GM18517 (cell line): ENCODE results near the gene CDKN2D.

Experiments
- ATAC-seq: cut with Tn5 transposase; IDR thresholded peaks from one replicate; pipeline ENCODE4 v1.9.1; 2021; ENCODE audit warnings: mild to moderate bottlenecking, moderate library complexity; ENCODE audit not compliant: unreplicated experiment

Gene CDKN2D

GRCh38 chr19:10568826-10569651 is at the start of gene CDKN2D:
TSS of gene CDKN2D (minus strand) at chr19:10568979. CDS start at chr19:10568653, 326 bp downstream.
- peak; percentile 66 for ATAC-seq

DNA sequence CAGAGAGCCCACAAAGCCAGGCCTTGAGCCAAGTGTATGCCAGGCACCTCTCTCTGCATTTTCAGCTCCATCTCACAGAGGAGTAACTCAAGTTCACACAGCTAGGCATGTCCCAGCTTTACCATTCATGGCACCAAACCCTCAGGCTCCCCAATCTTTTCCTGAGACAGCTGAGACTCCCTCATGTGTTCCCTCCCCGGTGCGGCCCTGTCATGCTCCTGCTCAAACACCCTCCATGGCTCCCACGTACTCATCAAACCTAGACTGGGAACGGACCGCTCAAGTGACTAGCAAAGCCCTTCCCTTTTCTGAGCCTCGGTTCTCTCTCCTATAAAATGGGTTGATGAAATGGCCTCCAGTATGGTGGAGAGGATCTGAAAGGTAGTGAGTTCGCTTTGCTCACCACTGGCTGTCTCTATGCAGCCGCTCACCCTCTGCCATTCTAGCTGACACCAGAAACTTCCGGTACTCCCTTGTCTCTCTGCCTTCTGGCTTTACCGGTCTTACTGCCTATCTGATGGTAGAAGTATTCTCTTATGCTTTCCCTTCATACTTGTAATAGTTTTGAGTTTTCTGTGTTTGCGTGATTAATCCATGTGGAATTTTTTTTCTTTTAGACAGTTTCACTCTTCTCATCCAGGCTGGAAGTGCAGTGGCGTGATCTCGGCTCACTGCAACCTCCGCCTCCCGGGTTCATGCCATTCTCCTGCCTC is 48.8 kb upstream of the CDKN2D start:
- ATAC-seq = no peak

DNA sequence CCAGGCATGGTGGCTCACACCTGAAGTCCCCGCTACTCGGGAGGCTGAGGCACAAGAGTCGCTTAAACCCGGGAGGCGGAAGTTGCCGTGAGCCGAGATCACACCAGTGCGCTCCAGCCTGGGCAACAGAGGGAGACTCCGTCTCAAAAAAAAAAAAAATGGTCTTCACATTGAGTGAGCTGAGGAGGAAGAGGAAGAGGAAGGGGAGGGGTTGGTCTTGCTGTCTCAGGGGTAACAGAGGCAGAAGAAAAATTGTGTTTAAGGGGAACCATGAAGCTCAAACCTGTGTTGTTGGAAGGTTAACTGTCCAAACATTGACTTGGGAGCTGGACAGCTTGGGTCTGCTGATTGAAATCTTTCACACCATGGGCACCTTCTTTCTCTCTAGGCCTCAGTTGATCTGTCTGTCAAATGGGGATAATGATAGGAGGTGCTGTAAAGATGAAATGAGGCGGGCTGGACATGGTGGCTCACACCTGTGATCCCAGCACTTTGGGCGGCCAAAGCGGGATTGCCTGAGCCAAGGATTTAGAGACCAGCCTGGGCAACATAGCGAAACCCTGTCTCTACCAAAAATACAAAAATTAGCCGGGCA is 46.7 kb upstream of the CDKN2D start:
- no peak for ATAC-seq

- ATAC-seq = no peak
Measured at GRCh38 chr19:10612499-10613119, 43.8 kb upstream of the CDKN2D start.

GRCh38 chr19:10611907-10612306 is 43.1 kb upstream of the CDKN2D start:
- no peak for ATAC-seq

DNA sequence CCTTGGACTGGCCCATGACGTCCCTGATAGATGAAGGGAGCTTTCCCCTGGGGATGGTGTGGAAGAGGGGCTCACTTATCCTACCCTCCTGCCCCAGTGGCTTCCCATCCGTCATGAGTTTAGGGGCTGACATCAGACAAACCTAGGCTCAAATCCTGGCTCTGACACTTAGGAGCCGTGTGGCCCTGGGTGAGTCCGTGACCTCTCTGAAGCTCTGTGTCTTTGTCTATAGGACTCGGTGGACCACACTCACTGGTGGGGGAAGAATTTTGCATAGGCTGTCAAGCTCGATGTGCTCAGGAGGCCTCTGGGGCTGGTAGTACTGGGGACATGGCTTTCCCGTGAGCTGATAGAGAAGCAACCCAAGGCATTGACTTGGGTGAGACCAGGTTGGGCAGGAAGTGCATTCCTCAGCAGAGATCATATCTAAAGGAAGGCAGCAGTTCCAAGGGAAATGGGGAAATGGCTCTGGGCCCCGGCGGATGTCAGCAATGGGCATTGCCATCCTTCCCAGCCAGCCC is 35.7 kb upstream of the CDKN2D start:
- ATAC-seq = no peak

DNA sequence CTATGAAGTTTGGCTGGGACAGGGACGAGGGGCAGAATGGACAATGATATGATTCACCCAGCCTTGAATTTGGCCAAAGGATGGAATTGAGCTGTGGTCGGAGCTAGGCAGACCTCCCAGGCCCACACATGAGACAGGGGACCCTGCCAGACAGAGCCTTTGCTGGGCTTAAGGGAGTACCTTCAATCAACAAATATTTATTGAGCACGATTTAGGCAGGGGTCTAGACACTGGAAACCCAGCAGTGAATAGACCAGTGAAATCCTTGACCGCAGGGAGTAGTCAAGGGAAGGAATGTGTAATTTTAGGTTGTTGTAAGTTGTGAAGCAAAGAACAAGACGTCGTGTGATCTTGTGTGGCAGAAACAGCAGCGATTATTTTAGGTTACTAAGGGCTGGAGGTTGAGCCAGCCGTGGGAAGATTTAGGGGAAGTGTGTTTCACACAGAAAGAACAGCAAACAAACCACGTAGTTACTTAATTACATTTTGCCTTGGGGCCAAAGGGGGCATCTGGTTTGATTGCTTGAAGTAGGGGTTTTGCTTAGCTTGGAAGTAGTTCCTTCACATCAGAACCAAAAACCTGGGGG is 35.2 kb upstream of the CDKN2D start:
- no peak for ATAC-seq

GRCh38 chr19:10603084-10603872 is 34.5 kb upstream of the CDKN2D start:
- ATAC-seq = no peak

- ATAC-seq = peak; percentile 42
Measured at GRCh38 chr19:10602330-10603083, 33.7 kb upstream of the CDKN2D start.

- ATAC-seq = no peak
Measured at GRCh38 chr19:10601999-10602329, 33.2 kb upstream of the CDKN2D start.

- ATAC-seq = no peak
Measured at GRCh38 chr19:10600149-10600548, 31.4 kb upstream of the CDKN2D start.

GRCh38 chr19:10593820-10594637 is 25.2 kb upstream of the CDKN2D start:
- peak; percentile 62 for ATAC-seq

GRCh38 chr19:10593148-10593547 is 24.4 kb upstream of the CDKN2D start:
- ATAC-seq = no peak

DNA sequence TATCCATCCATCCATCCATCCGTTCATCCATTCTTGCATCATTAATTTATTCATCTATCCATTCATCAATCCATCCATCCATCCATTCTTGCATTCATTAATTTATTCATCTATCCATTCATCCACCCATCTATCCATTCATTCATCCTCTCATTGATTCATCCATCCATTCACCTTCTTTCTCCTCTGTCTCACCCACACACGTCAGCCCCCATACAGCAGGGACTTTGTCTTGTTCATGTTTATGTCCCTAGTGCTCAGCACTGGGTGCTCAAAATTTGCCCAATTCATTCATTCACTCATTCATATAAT is 19.0 kb upstream of the CDKN2D start:
- no peak for ATAC-seq

GRCh38 chr19:10587022-10587838 is 18.5 kb upstream of the CDKN2D start, which contains the start of gene AP1M2:
TSS of gene AP1M2 (minus strand) at chr19:10587312. CDS start at chr19:10587231, 81 bp downstream.
- no peak for ATAC-seq

DNA sequence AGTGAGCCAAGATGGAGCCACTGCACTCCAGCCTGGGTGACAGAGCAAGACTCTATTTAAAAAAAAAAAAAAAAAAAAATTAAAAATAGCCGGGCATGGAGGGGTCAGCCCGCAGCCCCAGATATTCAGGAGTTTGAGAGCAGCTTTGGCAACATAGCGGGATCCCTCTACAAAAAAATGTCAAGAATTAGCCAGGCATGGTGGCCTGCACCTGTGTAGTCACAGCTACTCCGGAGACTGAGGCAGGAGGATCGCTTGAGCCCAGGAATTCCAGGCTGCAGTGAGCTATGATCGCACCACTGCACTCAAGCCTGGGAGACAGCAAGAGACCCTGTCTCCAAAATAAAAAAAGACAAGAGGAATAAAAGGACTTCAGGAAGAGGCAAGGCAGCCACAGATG is 17.6 kb upstream of the CDKN2D start:
- no peak for ATAC-seq

DNA sequence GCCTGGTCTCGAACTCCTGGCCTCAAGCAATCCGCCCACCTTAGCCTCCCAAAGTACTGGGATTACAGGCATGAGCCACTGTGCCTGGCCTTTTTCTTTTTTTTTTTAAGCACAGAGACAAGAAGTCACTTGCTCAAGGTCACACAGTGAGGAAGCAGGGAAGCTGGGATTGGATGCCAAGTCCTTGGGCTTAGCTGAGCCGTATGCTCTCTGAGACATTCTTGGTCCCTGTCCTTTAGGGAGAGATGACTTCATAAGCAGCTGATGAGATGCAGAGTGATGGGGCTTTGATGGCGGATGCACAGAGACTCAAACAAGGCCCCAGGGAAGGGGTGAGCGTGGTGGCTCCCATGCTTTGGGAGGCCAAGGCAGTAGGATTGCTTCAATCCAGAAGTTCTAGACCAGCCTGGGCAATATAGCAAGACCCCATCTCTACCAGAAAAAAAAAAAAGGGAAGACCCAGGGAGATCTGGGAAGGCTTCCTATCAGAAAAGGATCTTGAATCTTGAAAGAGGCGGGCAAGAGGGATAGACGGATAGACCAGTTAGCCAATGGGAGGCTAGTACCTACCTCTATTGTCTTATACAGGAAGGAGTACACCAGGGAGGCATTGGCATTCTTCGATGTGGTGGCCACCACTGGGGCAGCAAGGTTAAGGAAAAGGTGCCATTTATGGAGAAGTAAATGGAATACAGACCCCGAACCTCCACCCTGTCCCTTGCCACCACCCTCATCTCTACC is 14.4 kb upstream of the CDKN2D start:
- no peak for ATAC-seq
